ENCODE measurements around the gene TICAM1.
"Not testable (repeated sequence)": the region's sequence is repeated elsewhere in the genome, so short reads cannot be mapped to it uniquely, and the experiment has no call there.

The TICAM1 gene

DNA sequence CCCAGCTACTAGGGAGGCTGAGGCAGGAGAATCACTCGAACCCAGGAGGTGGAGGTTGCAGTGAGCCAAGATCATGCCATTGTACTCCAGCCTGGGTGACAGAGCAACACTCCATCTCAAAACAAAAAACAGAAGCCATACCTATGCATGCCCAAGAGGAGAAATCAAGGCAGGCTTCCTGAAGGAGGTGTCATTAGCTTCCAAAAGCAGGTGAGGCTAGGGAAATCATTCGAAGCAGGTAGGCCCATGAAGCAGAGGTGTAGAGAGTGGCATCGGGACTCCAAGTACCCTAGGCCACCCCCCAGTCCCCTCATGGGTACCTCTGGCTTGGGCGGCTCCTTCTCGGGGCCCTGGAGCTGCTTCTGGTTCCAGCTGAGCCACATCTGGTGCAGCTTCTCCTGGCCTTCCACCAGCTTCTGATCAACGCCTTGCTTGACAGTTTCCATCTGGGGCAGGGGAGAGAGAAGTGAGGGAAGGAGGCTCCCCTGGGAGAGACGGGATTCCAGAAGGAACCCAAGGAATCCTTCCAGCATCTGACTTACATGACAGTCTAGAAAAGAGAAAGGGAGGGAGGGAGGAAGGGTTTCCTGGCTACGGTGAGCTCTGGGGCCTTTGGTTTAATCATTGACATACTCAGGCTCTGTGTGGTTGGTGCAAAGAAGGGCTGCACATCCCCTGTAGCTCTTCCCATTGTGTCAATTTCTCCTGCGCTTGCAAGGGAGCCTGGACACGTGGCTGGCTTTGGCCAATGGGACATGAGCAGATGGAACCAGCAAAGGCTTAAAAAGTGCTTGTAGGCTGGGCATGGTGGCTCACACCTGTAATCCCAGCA is 13.1 kb upstream of the TICAM1 start:
- DNase-seq = no peak

DNA sequence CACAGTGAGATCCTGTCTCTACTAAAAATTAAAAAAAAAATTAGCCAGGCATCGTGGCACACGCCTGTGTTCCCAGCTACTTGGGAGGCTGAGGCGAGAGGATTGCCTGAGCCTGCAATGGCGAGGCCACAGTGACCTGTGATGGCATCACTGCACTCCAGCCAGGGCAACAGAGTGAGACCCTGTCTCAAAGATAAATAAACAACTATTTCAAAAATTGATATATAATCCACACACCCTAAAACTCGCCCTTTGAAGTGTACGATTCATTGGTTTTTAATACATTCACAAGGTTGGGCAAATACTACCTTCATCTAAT is 12.1 kb upstream of the TICAM1 start:
- no peak for DNase-seq

DNA sequence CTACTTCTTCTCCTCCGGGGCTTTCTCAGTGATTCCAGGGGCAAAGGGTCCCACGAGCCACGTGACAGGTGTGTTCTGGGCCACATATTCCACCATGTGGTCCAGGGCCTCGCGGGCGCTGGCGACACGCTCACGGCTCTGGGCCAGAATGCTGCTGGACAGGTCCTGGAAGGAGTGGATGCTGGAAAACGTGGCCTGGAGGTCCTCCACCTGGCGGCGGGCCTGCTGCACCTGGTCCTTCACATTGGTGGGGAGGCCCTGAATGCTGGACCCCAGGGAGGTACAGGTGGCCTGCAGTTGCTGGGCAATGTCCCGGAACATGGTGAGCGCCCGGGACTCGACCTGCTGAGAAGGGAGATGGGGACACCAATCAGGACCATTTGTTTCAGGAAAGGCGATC is 7.7 kb upstream of the TICAM1 start:
- no peak for DNase-seq

- DNase-seq = no peak
Measured at GRCh38 chr19:4832776-4833175, 1.3 kb upstream of the TICAM1 start.

GRCh38 chr19:4831979-4832340 is 448 bp upstream of the TICAM1 start:
- not testable (repeated sequence) for DNase-seq

- no peak for DNase-seq
Measured at GRCh38 chr19:4830768-4831265, 695 bp downstream of the TICAM1 start.

DNA sequence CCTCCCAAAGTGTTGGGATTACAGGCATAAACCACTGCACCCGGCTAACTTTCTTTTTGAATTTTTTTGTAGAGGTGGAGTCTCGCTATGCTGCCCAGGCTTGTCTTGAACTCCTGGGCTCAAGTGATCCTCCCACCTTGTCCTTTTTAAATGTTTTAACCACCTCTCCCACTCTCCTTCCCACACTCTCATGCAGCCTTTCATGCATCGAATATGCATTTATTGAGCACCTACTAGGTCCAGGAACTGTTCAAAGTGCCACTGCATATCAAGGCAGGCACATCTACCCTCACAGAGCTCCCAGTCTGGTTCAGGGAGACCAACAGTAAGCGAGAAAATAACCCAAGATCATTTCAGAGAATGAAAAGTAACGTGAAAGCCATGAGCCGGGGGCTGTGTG is 1.2 kb downstream of the TICAM1 start:
- DNase-seq = no peak

DNA sequence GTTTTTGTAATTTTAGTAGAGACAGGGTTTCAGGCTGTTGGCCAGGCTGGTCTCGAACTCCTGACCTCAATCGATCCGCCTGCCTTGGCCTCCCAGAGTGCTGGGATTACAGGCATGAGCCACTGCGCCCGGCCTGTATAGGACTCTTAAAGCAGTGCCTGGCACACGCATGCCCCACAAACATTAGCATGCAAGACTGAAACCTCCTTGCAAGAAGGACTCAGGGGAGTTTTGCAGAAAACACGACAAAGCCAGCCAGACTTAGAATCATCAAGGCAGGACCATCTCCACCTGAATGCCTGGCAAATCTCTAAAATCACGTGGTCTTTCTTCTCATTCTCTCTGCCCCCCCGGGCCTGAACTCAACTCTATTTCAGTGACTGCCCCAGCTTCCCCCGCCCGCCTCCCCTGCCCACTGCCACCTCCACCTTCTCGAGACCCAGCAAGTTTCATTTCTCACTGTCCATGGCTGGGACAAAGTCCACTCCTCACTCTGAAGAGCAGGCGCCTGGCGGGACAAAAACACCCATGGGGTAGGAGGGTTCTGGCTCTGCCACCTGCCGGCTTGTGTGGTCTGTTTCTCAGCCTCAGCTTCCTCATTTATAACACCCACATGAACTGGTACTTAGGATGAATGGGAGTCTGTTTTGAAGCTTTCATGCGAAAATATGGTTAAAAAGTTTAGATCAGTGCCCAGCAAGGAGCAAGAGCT is 2.4 kb downstream of the TICAM1 start:
- DNase-seq = peak; percentile 59 to 60

GRCh38 chr19:4823577-4823976 is 7.9 kb downstream of the TICAM1 start:
- no peak for DNase-seq

GRCh38 chr19:4822354-4822753 is 9.2 kb downstream of the TICAM1 start:
- not testable (repeated sequence) for DNase-seq

- no peak for DNase-seq
Measured at GRCh38 chr19:4821265-4821664, 10.2 kb downstream of the TICAM1 start.

DNA sequence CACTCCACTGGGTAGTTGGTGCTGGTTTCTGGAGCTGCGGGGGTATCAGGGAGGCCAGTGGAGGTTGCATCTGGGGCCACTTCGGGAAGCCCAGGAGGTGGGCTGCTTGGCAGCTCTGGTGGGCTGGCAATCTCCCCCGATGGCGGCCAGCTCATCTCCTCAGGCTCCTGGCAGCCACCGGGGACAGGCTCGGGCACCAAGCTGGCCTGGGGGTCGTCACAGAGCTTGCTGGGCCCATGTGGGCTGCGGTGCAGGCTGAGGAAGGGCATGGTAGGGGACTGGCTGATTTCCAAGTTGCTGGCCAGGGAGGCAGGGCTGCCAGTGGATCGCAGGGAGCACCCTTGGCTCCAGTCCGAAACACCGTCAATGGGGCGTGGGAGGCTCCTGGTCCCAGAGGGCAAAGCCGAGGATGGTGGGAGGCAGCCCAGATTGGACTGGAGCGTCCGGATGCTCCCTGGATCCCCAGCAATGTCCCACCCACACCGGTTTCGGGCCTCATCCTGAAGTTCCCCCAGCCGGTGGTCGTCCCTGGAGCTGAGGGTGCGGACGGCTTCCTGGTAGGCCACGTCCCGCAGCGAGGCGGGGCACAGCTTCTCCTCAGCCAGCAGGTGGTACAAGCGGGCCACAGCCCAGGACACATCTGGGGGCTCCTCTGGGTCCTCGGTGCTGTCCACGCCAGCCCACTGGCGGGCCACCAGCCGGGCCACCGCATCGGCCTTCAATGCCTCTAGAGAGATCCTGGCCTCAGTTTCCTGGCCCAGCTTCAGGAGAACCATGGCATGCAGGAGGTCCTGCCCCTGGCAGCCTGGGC is 13.8 kb downstream of the TICAM1 start:
- no peak for DNase-seq

GRCh38 chr19:4816950-4817278 is 14.6 kb downstream of the TICAM1 start:
- no peak for DNase-seq

GRCh38 chr19:4816202-4816949 is 15.1 kb downstream of the TICAM1 start:
- DNase-seq = no peak

DNA sequence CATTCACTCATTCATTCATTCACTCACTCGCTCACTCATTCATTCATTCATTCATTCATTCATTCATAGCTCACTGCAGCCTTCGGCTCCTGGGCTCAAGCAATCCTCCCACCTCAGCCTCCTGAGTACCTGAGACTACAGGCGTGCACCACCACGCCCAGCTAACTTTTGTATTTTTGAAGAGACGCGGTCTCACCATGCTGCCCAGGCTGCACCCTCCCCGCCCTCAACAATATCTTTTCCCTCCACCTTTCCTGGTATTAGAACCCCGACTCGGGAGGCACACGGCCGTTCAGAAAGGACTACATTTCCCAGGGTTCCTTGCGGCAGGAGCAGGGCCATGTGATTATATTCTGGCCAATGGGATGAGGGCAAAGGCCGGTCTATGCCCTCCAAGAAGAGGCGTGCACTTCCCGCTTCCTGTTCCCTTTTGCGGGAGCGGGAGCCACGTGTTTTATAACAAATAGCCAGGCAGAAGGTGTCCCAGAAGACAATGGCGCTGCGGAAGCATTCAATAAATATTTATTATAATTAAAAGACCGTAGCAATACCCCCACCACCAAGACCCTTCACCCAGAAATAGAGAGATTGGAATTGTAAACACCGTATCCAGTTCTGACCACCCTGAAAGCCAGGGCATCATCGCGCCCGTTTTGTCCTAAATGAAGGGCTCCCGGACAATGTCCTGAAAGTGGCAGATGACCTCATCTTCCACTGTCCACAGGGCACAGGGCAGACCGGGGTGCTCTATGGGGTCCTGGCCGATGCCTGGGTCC is 15.9 kb downstream of the TICAM1 start:
- peak; percentile 68 to 78 for DNase-seq

DNA sequence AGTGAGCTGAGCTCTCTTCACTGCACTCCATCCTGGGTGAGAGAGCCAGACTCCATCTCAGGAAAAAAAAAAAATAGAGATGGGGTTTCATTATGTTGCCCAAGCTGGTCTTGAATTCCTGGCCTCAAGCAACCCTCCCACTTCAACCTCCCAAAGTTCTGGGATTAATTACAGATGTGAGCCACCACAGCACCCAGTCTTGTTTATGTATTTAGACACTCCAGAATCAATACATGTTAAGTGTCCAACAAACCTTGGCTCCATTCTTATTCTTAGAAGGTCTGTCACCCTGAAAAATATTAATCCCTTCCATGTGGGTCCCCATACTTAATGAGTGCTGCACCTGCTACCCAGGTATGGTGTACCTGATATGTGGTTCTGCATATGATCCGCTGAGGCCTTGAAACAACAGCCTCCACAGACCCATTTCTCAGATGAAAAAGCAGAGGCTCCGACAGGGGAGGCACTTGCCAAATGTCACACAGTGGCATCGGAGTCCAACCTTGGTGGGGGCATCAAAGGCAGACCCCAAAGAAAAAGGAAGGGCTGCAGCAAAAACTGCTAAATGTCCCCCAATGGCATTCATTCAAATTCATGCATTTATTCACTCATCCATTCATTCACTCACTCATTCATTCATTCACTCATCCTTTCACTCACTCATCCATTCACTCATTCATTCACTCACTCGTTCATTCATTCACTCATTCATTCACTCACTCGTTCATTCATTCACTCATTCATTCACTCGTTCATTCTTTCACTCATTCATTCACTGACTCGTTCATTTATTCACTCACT is 16.7 kb downstream of the TICAM1 start:
- DNase-seq = no peak

DNA sequence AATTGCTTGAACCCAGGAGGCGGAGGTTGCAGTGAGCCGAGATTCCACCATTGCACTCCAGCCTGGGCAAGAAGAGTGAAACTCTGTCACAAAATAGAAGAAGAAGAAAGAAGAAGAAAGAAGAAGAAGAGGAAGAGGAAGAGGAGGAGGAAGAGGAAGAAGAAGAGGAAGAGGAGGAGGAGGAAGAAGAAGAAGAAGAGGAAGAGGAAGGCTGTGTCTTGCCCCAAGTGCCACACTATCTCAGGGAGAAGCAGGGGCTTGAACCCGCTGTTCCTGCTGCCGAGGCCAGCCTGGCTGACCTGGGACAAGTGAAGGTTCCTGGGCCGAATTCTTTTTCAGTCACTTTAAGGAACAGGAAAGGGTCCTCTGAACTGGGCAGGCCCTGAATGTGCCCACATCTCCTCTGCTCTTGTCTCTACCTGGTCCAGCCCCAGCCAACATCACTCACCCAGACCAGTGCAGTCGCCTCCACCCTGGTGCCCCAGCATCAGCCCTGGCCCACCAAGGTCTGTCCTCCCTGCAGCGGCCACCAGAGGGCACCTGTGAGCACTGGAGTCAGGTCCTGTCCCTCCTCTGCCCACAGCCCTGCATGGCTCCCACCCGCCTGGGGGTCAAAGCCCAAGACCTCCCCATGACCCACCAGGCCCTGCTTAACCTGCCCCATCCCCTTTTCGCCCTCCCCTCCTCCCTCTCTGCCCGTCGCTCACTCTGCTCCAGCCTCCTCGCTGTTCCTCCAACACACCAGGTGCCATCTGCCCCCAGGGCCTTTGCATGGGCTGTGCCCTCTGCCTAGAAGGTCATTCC is 20.0 kb downstream of the TICAM1 start:
- peak; percentile 28 to 29 for DNase-seq

- peak; percentile 35 to 44 for DNase-seq
Measured at GRCh38 chr19:4807188-4807587, 24.3 kb downstream of the TICAM1 start.

DNA sequence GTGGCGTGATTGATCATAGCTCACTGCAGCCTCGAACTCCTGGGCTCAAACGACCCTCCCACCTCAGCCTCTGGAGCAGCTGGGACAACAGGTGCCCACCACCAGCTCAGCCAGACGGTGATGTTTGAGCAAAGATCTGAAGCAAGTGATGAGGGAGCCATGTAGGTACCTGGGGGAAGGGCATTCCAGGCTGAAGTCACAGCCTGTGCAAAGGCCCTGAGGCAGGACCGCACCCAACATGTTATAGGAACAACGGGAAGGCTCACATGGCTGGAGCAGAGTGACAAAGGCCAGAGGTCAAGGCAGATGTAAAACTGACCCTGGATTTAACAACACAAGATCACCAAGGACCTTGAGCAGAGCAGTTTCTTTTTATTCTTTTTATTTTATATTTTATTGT is 25.1 kb downstream of the TICAM1 start:
- DNase-seq = no peak

GRCh38 chr19:4805140-4805539 is 26.4 kb downstream of the TICAM1 start:
- not testable (repeated sequence) for DNase-seq

Measured in AML-193 (cell line).